IPS-15b (cell line): Measurements from ENCODE around the gene G6PD.
"Not testable (repeated sequence)": the region's sequence is repeated elsewhere in the genome, so short reads cannot be mapped to it uniquely, and the experiment has no call there.

Experiments used
- H3K27me3 ChIP-seq: one replicate; pipeline ENCODE4 v1.6.1; 2013; ENCODE audit warnings: low read length; ENCODE audit not compliant: control insufficient read depth, insufficient read depth
- H3K36me3 ChIP-seq: one replicate; pipeline ENCODE4 v1.6.1; 2013; ENCODE audit warnings: low read length; ENCODE audit not compliant: control insufficient read depth, insufficient read depth
- H3K4me1 ChIP-seq: one replicate; pipeline ENCODE4 v1.6.1; 2013; ENCODE audit warnings: mild to moderate bottlenecking, low read length; ENCODE audit not compliant: control insufficient read depth, insufficient read depth
- H3K4me3 ChIP-seq: one replicate; pipeline ENCODE4 v1.5.1; 2013; ENCODE audit warnings: low read depth, low read length
- H3K9ac ChIP-seq: one replicate; pipeline ENCODE4 v1.6.1; 2013; ENCODE audit warnings: low read depth, mild to moderate bottlenecking, low read length
- H3K9me3 ChIP-seq: one replicate; pipeline ENCODE4 v1.6.1; 2013; ENCODE audit warnings: mild to moderate bottlenecking, low read length; ENCODE audit not compliant: control insufficient read depth, insufficient read depth

The G6PD gene

GRCh38 chrX:154546354-154547244 is at the start of gene G6PD:
G6PD (minus strand) TSS chrX:154546846; CDS start chrX:154546155, 691 bp downstream.
- peaks cover 13% of the 10 kb centered on the region for H3K36me3 ChIP-seq
- H3K4me1 ChIP-seq: no peaks in the 10 kb centered on the region
- peak within 1 kb of the TSS; percentile 8 for H3K9ac ChIP-seq
- H3K4me3 ChIP-seq: peak within 1 kb of the TSS; percentile 89
- no peaks in the 10 kb centered on the region for H3K27me3 ChIP-seq
- no peaks in the 10 kb centered on the region for H3K9me3 ChIP-seq

DNA sequence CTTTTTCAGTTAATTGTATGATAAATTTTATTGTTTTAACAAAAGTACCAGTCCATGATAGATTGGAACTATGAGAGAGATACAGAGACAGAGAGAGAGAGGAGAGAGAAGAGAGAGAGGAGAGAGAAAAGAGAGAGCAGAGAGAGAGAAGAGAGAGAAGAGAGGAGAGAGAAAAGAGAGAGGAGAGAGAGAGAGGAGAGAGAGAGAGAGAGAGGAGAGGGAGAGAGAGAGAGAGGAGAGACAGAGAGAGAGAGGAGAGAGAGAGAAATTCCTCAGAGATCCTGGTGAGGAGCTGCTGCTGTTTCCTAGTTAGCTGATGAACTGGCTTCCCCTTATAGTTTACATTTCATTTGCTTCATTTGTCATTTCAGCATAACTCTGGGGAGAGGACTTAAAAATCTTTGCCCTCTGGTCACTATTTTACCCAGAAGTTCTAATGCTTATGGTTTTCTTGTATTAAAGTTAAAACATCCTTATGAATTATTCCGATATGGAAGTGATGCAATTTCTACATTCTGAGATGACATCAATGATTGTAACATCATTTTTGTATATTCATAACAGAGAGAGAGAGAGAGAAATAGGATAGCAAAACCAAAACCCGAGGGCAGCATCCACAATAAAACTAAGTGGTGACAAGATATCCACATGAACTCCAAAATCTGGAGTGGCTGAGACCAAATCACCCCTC is 49.1 kb upstream of the G6PD start:
- Histone ChIP-seq H3K9me3 (peaks cover 4% of the 10 kb centered on the region), H3K4me3 (no peak overlapping the region), H3K36me3 (no peaks in the 10 kb centered on the region), H3K4me1 (peaks cover 4% of the 10 kb centered on the region), H3K9ac (no peak overlapping the region), H3K27me3 (no peaks in the 10 kb centered on the region)

- Histone ChIP-seq H3K9ac (no peak overlapping the region), H3K4me3 (no peak overlapping the region), H3K9me3 (peaks cover 4% of the 10 kb centered on the region), H3K36me3 (no peaks in the 10 kb centered on the region), H3K27me3 (no peaks in the 10 kb centered on the region), H3K4me1 (peaks cover 4% of the 10 kb centered on the region)
Measured at GRCh38 chrX:154594491-154594890, 47.8 kb upstream of the G6PD start.

DNA sequence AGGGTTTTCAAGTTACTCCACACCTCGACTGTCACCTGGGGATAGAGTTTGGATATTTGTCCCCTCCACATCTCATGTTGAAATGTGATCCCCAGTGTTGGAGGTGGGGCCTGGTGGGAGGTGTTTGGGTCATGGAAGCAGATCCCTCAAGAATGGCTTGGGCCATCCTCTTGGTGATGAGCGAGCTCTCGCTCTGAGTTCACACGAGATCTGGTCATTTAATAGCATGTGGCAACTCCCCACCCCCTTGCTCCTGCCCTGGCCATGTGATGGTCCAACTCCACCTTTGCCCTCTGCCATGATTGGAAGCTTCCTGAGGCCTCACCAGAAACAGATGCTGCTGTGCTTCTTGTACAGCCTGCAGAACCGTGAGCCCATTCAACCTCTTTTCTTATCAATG is 46.6 kb upstream of the G6PD start:
- Histone ChIP-seq H3K27me3 (no peaks in the 10 kb centered on the region), H3K36me3 (no peaks in the 10 kb centered on the region), H3K9me3 (peaks cover 4% of the 10 kb centered on the region), H3K9ac (no peak overlapping the region), H3K4me3 (no peak overlapping the region), H3K4me1 (peaks cover 4% of the 10 kb centered on the region)

GRCh38 chrX:154592505-154592904 is 45.9 kb upstream of the G6PD start:
- Histone ChIP-seq H3K36me3 (no peaks in the 10 kb centered on the region), H3K9ac (no peak overlapping the region), H3K9me3 (peaks cover 4% of the 10 kb centered on the region), H3K4me1 (peaks cover 4% of the 10 kb centered on the region), H3K4me3 (no peak overlapping the region), H3K27me3 (no peaks in the 10 kb centered on the region)

GRCh38 chrX:154590415-154590814 is 43.8 kb upstream of the G6PD start:
- not testable (repeated sequence) for H3K9me3 ChIP-seq, H3K4me3 ChIP-seq, H3K4me1 ChIP-seq, H3K27me3 ChIP-seq, H3K9ac ChIP-seq, H3K36me3 ChIP-seq

DNA sequence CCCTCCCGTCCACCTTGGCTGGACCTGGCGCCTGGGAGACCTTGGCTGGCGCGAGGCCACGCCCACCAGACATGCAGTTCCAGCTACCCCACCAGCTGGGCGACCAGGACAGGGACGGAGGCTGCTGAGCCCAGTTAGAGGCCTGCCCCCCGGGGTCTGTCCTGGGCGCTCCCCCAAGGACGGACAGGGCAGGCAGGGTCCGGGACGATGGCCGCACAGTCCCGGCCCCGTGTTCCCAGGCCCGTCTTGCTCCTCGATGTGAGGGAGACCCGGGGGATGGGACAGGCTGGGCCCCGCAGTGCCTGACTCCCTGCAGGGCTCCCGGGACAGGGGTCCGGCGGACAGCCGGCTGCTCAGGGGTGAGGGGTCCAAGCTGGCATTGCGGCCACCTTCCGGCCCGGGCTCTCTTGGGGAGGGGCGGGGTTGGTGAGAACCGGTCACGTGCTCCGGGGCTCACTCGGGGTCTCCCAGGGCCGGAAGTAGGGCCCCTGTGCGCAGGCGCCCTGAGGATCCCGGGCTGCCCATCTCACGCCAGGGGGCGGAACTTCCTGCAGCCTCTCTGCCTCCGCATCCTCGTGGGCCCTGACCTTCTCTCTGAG is 38.0 kb upstream of the G6PD start, which contains the start of gene CTAG1A:
TSS of gene CTAG1A (plus strand) at position 549 of the 599 bp plus-strand sequence. CDS start 74 bp downstream, outside the sequence.
- not testable (repeated sequence) for H3K27me3 ChIP-seq, H3K9me3 ChIP-seq, H3K36me3 ChIP-seq, H3K4me1 ChIP-seq, H3K9ac ChIP-seq, H3K4me3 ChIP-seq

DNA sequence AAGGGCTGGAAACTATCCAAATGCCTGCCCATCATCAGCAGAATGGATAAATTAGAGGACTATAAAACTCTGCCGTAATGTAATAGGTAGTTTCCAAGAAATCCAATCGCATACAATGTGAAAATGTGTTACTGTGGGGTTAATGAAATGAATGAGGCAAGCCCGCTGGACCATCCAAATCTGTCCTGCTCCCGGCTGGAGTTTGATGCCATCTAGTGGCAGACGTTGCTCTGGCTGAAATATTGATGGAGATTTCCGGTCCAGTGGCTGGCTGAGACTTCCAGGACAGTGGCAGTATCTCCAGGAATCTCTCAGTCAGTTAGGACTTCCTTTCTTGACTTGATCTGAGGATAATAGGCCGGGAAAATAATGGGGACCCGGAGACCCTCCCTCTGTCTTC is 36.3 kb upstream of the G6PD start:
- H3K36me3 ChIP-seq, H3K4me3 ChIP-seq, H3K9ac ChIP-seq, H3K9me3 ChIP-seq, H3K27me3 ChIP-seq, H3K4me1 ChIP-seq: not testable (repeated sequence)

DNA sequence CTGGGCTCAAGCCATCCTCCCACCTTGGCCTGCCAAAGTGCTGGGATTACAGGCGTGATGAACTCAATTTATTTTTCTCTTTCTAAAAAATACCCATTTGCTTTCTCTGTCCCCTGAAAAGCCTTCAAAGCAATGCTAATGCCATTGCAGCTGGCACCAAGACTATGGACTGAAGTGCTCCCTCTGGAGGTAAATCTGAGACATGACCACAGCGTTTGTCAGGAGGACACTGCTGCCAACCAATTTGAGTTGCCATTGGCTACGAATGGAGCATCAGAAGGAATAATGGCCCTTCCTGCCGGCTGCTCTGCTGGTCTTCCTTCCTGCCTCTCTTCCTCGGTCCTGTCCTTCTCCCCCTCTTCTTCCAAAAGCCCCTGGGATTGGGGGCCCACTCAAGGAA is 28.4 kb upstream of the G6PD start:
- not testable (repeated sequence) for H3K4me1 ChIP-seq, H3K9me3 ChIP-seq, H3K4me3 ChIP-seq, H3K9ac ChIP-seq, H3K27me3 ChIP-seq, H3K36me3 ChIP-seq

DNA sequence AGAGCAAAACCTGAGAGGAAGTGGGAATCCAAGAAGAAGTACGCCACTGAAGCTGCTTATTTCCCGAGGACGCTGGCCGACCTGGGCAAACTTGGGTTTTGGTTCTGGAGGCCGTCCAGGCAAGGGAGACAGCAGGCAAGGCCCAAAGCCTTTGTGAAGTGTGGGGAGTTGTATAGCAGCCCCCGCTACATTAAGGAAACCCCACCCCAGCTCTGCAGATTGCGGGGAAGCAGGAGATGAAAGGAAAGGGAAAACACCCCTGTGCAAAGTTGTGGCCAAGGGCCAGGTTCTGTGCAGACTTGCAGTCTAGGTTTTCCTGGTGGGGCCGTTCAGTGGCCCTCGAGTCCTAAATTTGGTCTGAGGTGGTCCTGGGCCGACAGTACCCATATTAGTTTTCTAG is 26.4 kb upstream of the G6PD start:
- H3K4me1 ChIP-seq, H3K9ac ChIP-seq, H3K36me3 ChIP-seq, H3K9me3 ChIP-seq, H3K27me3 ChIP-seq, H3K4me3 ChIP-seq: not testable (repeated sequence)

GRCh38 chrX:154570361-154570760 is 23.7 kb upstream of the G6PD start:
- H3K36me3 ChIP-seq, H3K4me3 ChIP-seq, H3K4me1 ChIP-seq, H3K9me3 ChIP-seq, H3K27me3 ChIP-seq, H3K9ac ChIP-seq: not testable (repeated sequence)

- H3K9me3 ChIP-seq, H3K36me3 ChIP-seq, H3K4me3 ChIP-seq, H3K4me1 ChIP-seq, H3K27me3 ChIP-seq, H3K9ac ChIP-seq: not testable (repeated sequence)
Measured at GRCh38 chrX:154562295-154562694, 15.6 kb upstream of the G6PD start.
